DOHH2 (cell line): ENCODE data around the gene TMEM63B.
A peak's percentile ranks its signal among the peaks of the same experiment; 100 is the strongest.
"Not testable (repeated sequence)": the region's sequence is repeated elsewhere in the genome, so short reads cannot be mapped to it uniquely, and the experiment has no call there.

Source experiments
- H3F3A ChIP-seq: fragments of 200-600 bp; sonication (generic), shearing (Covaris generic); 2 replicates; pipeline ENCODE4 v1.6.0; 2016; ENCODE audit warnings: antibody characterized with exemption, mild to moderate bottlenecking; ENCODE audit not compliant: control insufficient read depth, insufficient read depth
- H3K27ac ChIP-seq: fragments of 200-600 bp; sonication (generic); 2 replicates; pipeline ENCODE4 v1.5.1; 2014; ENCODE audit warnings: low read depth, mild to moderate bottlenecking, low read length, moderate library complexity
- H3K27me3 ChIP-seq: fragments of 200-600 bp; sonication (generic); 2 replicates; pipeline ENCODE4 v1.6.1; 2014; ENCODE audit warnings: mild to moderate bottlenecking, low read length, mixed read lengths; ENCODE audit not compliant: control insufficient read depth
- H3K36me3 ChIP-seq: fragments of 200-600 bp; sonication (generic); 2 replicates; pipeline ENCODE4 v1.6.1; 2014; ENCODE audit warnings: mild to moderate bottlenecking, low read length, moderate library complexity, mixed read lengths; ENCODE audit not compliant: control insufficient read depth
- H3K4me1 ChIP-seq: fragments of 200-600 bp; sonication (generic); 2 replicates; pipeline ENCODE4 v1.6.1; 2014; ENCODE audit warnings: mild to moderate bottlenecking, low read length, mixed read lengths; ENCODE audit not compliant: control insufficient read depth
- H3K4me2 ChIP-seq: fragments of 200-600 bp; sonication (generic); 2 replicates; pipeline ENCODE4 v1.6.0; 2014; ENCODE audit warnings: mild to moderate bottlenecking, low read length, moderate library complexity
- H3K4me3 ChIP-seq: fragments of 200-600 bp; sonication (generic); 2 replicates; pipeline ENCODE4 v1.5.1; 2014; ENCODE audit warnings: mild to moderate bottlenecking, low read length, mixed read lengths
- H3K79me2 ChIP-seq: fragments of 200-600 bp; sonication (generic); 2 replicates; pipeline ENCODE4 v1.6.1; 2014; ENCODE audit warnings: mild to moderate bottlenecking, low read length, mixed read lengths; ENCODE audit not compliant: control insufficient read depth
- H3K9me2 ChIP-seq: fragments of 200-600 bp; sonication (generic); replicated peaks from 2 replicates; pipeline ENCODE4 v1.6.1; 2014; ENCODE audit warnings: mild to moderate bottlenecking, low read length, mixed read lengths; ENCODE audit not compliant: control insufficient read depth
- H3K9me3 ChIP-seq: fragments of 200-600 bp; sonication (generic); 2 replicates; pipeline ENCODE4 v1.6.1; 2014; ENCODE audit warnings: antibody characterized with exemption, low read length, mixed read lengths; ENCODE audit not compliant: control insufficient read depth, insufficient read depth
- H4K20me1 ChIP-seq: fragments of 200-600 bp; sonication (generic); 2 replicates; pipeline ENCODE4 v1.6.0; 2014; ENCODE audit warnings: low read depth, mild to moderate bottlenecking, antibody characterized with exemption, low read length, moderate library complexity; ENCODE audit not compliant: control insufficient read depth, insufficient read depth
- CTCF ChIP-seq: fragments of 200-600 bp; sonication (generic); IDR thresholded peaks from one replicate; pipeline ENCODE4 v1.5.1; 2014; ENCODE audit warnings: antibody characterized with exemption, mild to moderate bottlenecking, low read depth, low read length; ENCODE audit not compliant: poor library complexity, severe bottlenecking
- EZH2phosphoT487 ChIP-seq: fragments of 200-600 bp; sonication (generic); IDR thresholded peaks from 2 replicates; pipeline ENCODE4 v1.6.1; 2017; ENCODE audit warnings: borderline replicate concordance, mild to moderate bottlenecking, antibody characterized with exemption, low read length, moderate library complexity, mixed read lengths

TMEM63B gene

GRCh38 chr6:44192428-44193041 is 65.2 kb downstream of the TMEM63B start:
- Histone ChIP-seq H3K9me3 (no peaks in the 10 kb centered on the region), H3K36me3 (no peaks in the 10 kb centered on the region), H3K9me2 (no peaks in the 10 kb centered on the region), H4K20me1 (no peaks in the 10 kb centered on the region), H3K4me1 (peaks cover 27% of the 10 kb centered on the region), H3K27me3 (peaks cover 13% of the 10 kb centered on the region), H3K79me2 (no peaks in the 10 kb centered on the region), H3F3A (no peaks in the 10 kb centered on the region; the same call in 1 of the 2 replicates), H3K4me3 (peak overlapping the region; percentile 33; the same call in 1 of the 2 replicates), H3K27ac (no peak overlapping the region), H3K4me2 (peak overlapping the region; percentile 48)
- no peak for TF ChIP-seq EZH2phosphoT487
- TF ChIP-seq CTCF, result no peak

GRCh38 chr6:44193307-44193910 is 66.1 kb downstream of the TMEM63B start:
- Histone ChIP-seq H3K9me2 (no peaks in the 10 kb centered on the region), H3K79me2 (no peaks in the 10 kb centered on the region), H3K36me3 (no peaks in the 10 kb centered on the region), H3K9me3 (no peaks in the 10 kb centered on the region), H4K20me1 (no peaks in the 10 kb centered on the region), H3K4me2 (no peak overlapping the region), H3F3A (no peaks in the 10 kb centered on the region; the same call in 1 of the 2 replicates), H3K27me3 (peaks cover 13% of the 10 kb centered on the region), H3K4me3 (no peak overlapping the region), H3K27ac (no peak overlapping the region), H3K4me1 (peaks cover 27% of the 10 kb centered on the region)
- TF ChIP-seq EZH2phosphoT487 (no peak), CTCF (no peak)

- Histone ChIP-seq H3K27ac (no peak overlapping the region), H3K4me1 (peaks cover 25% of the 10 kb centered on the region), H3K9me3 (no peaks in the 10 kb centered on the region), H4K20me1 (no peaks in the 10 kb centered on the region), H3K27me3 (peaks cover 10% of the 10 kb centered on the region), H3K9me2 (no peaks in the 10 kb centered on the region), H3K4me2 (no peak overlapping the region), H3K4me3 (no peak overlapping the region), H3K79me2 (no peaks in the 10 kb centered on the region), H3K36me3 (no peaks in the 10 kb centered on the region), H3F3A (no peaks in the 10 kb centered on the region; the same call in 1 of the 2 replicates)
- no peak for TF ChIP-seq EZH2phosphoT487
- TF ChIP-seq CTCF, result no peak
Measured at GRCh38 chr6:44194326-44194725, 67.0 kb downstream of the TMEM63B start.

GRCh38 chr6:44196351-44196750 is 69.0 kb downstream of the TMEM63B start:
- H3K36me3 ChIP-seq, H4K20me1 ChIP-seq, H3K27me3 ChIP-seq, H3K4me2 ChIP-seq, H3K9me2 ChIP-seq, H3K4me3 ChIP-seq, H3F3A ChIP-seq, H3K9me3 ChIP-seq, H3K27ac ChIP-seq, H3K79me2 ChIP-seq: not testable (repeated sequence)
- H3K4me1 ChIP-seq, result peaks cover 10% of the 10 kb centered on the region
